ENCODE measurements around the gene RNF213.

DNA sequence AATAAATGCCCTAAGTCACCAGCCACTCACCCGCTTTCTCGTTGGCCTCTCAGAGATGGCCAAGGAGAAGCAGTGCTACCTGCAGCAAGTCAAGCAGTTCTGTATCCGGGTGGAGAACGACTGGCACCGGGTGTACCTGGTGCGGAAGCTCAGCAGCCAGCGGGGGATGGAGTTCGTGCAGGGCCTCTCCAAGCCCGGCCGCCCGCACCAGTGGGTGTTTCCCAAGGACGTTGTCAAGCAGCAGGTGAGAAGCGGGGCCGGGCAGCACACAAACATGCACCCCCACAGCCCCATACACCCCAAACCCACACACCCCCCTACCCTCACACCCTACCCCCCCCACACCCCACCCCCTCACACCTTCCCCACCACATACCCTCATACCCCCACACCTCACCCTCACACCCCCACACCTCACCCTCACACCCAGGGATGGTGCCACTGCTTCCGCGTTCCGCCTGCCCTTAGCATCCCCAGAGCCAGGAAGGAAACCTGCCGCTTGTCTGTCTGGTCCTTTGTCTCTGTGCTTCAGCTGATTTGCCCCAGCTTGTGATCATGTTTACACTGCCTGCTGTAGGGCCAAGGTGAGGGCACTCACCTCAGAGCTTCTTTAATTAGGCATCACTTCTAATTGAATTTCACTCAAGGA lies 112.4 kb downstream of the RNF213 start:
- TF ChIP-seq, protein P1, sequence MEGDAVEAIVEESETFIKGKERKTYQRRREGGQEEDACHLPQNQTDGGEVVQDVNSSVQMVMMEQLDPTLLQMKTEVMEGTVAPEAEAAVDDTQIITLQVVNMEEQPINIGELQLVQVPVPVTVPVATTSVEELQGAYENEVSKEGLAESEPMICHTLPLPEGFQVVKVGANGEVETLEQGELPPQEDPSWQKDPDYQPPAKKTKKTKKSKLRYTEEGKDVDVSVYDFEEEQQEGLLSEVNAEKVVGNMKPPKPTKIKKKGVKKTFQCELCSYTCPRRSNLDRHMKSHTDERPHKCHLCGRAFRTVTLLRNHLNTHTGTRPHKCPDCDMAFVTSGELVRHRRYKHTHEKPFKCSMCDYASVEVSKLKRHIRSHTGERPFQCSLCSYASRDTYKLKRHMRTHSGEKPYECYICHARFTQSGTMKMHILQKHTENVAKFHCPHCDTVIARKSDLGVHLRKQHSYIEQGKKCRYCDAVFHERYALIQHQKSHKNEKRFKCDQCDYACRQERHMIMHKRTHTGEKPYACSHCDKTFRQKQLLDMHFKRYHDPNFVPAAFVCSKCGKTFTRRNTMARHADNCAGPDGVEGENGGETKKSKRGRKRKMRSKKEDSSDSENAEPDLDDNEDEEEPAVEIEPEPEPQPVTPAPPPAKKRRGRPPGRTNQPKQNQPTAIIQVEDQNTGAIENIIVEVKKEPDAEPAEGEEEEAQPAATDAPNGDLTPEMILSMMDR (IDR thresholded peaks at IDR 0.05 in 8 of 11, conservative IDR thresholded peaks at IDR 0.05 in 3 of 11): no peak
- TF ChIP-seq POLR2A (IDR thresholded peaks at IDR 0.05): no peak
